Trophoblast cell (in vitro differentiated cells and primary cell): Measurements from ENCODE around the gene ATP2C2.

Experiments
- DNase-seq, 2 donors: peaks; one replicate each; pipeline ENCODE4 v3.0.0-alpha.2; 2016
- H2AFZ ChIP-seq: 2 replicates; pipeline ENCODE4 v1.6.1; 2013; ENCODE audit warnings: low read length, moderate library complexity, mild to moderate bottlenecking; ENCODE audit not compliant: insufficient read depth, poor library complexity
- H2AK5ac ChIP-seq: 2 replicates; pipeline ENCODE4 v1.6.1; 2013; ENCODE audit warnings: mild to moderate bottlenecking, low read length
- H2BK120ac ChIP-seq: 2 replicates; pipeline ENCODE4 v1.6.1; 2013; ENCODE audit warnings: low read length, mild to moderate bottlenecking, moderate library complexity; ENCODE audit not compliant: insufficient read depth, poor library complexity
- H2BK12ac ChIP-seq: 2 replicates; pipeline ENCODE4 v1.6.1; 2013; ENCODE audit warnings: mild to moderate bottlenecking, low read length, moderate library complexity
- H2BK5ac ChIP-seq: 2 replicates; pipeline ENCODE4 v1.6.1; 2013; ENCODE audit warnings: low read length, low read depth, moderate library complexity, mild to moderate bottlenecking; ENCODE audit not compliant: poor library complexity
- H3K14ac ChIP-seq: 2 replicates; pipeline ENCODE4 v1.6.1; 2013; ENCODE audit warnings: mild to moderate bottlenecking, low read length
- H3K18ac ChIP-seq: 2 replicates; pipeline ENCODE4 v1.6.1; 2013; ENCODE audit warnings: mild to moderate bottlenecking, low read length
- H3K23ac ChIP-seq: 2 replicates; pipeline ENCODE4 v1.6.1; 2013; ENCODE audit warnings: low read length
- H3K27ac ChIP-seq: 2 replicates; pipeline ENCODE4 v1.5.1; 2013; ENCODE audit warnings: low read depth, mild to moderate bottlenecking, inconsistent platforms, low read length, moderate library complexity
- H3K27me3 ChIP-seq: 2 replicates; pipeline ENCODE4 v1.6.1; 2013; ENCODE audit warnings: inconsistent platforms, mild to moderate bottlenecking, low read length, moderate library complexity; ENCODE audit not compliant: insufficient read depth
- H3K36me3 ChIP-seq, 2 experiments: 1 replicate in 1 of 2; 2 replicates in 1 of 2; pipeline ENCODE4 v1.6.1; 2013; ENCODE audit warnings: low read length in 2 of 2, mild to moderate bottlenecking in 2 of 2, moderate library complexity in 1 of 2; ENCODE audit not compliant: insufficient read depth in 2 of 2, control insufficient read depth in 1 of 2
- H3K4ac ChIP-seq: 2 replicates; pipeline ENCODE4 v1.6.1; 2013; ENCODE audit warnings: low read depth, mild to moderate bottlenecking, low read length, moderate library complexity
- H3K4me1 ChIP-seq, 2 experiments: 1 replicate in 1 of 2; 2 replicates in 1 of 2; pipeline ENCODE4 v1.6.1; 2013; ENCODE audit warnings: low read length in 2 of 2, mild to moderate bottlenecking in 2 of 2, moderate library complexity in 1 of 2; ENCODE audit not compliant: insufficient read depth in 2 of 2, control insufficient read depth in 1 of 2
- H3K4me2 ChIP-seq: 2 replicates; pipeline ENCODE4 v1.6.1; 2013; ENCODE audit warnings: inconsistent platforms, mild to moderate bottlenecking, low read length, moderate library complexity
- H3K4me3 ChIP-seq: 2 replicates; pipeline ENCODE4 v1.5.1; 2013; ENCODE audit warnings: mild to moderate bottlenecking, low read depth, low read length, inconsistent platforms
- H3K79me1 ChIP-seq: one replicate; pipeline ENCODE4 v1.6.1; 2013; ENCODE audit warnings: low read length
- H3K79me2 ChIP-seq: 2 replicates; pipeline ENCODE4 v1.6.1; 2013; ENCODE audit warnings: low read length, mild to moderate bottlenecking; ENCODE audit not compliant: control insufficient read depth, insufficient read depth, poor library complexity
- H3K9ac ChIP-seq: 2 replicates; pipeline ENCODE4 v1.6.1; 2013; ENCODE audit warnings: mild to moderate bottlenecking, low read length
- H3K9me3 ChIP-seq: 2 replicates; pipeline ENCODE4 v1.6.1; 2013; ENCODE audit warnings: low read depth, mild to moderate bottlenecking, control low read depth, inconsistent platforms, low read length; ENCODE audit not compliant: insufficient read depth
- H4K12ac ChIP-seq: 2 replicates; pipeline ENCODE4 v1.6.1; 2013; ENCODE audit warnings: low read depth, mild to moderate bottlenecking, low read length, moderate library complexity
- H4K8ac ChIP-seq: 2 replicates; pipeline ENCODE4 v1.6.1; 2013; ENCODE audit warnings: low read depth, mild to moderate bottlenecking, low read length, moderate library complexity
- H4K91ac ChIP-seq: one replicate; pipeline ENCODE4 v1.6.1; 2013; ENCODE audit warnings: low read depth, mild to moderate bottlenecking, low read length, moderate library complexity
- WGBS: extraction: QIAGEN DNeasy Blood & Tissue Kit; methylation state at CpG from one replicate; pipeline ENCODE4 v1.1.7; 2013; ENCODE audit warnings: missing lambda C conversion rate; ENCODE audit not compliant: insufficient read length, insufficient coverage; ENCODE audit errors: extremely low coverage; 5-methylcytosine and 5-hydroxymethylcytosine counted together

The ATP2C2 gene

GRCh38 chr16:84407588-84408313 lies 39.4 kb downstream of the ATP2C2 start:
- Histone ChIP-seq H2AK5ac (no peak overlapping the region), H3K4me1 (peaks cover 3% of the 10 kb centered on the region in 2 experiments)
- no CpG with 5 or more reads among the region's 9 CpGs for WGBS

GRCh38 chr16:84408314-84408690 lies 40.0 kb downstream of the ATP2C2 start:
- no peak overlapping the region for H4K8ac ChIP-seq
- H3K4me3 ChIP-seq: no peak overlapping the region
- H3K79me1 ChIP-seq: no peaks in the 10 kb centered on the region
- H2BK5ac ChIP-seq: no peak overlapping the region
- no peaks in the 10 kb centered on the region for H3K36me3 ChIP-seq
- H3K27ac ChIP-seq: no peak overlapping the region
- H3K4ac ChIP-seq: no peak overlapping the region
- no peak overlapping the region for H3K18ac ChIP-seq
- no peak for DNase-seq
- no peak overlapping the region for H2AFZ ChIP-seq
- H3K4me2 ChIP-seq: no peak overlapping the region
- no peaks in the 10 kb centered on the region for H3K27me3 ChIP-seq
- H2AK5ac ChIP-seq: no peak overlapping the region
- no peak overlapping the region for H4K12ac ChIP-seq
- H3K4me1 ChIP-seq: peaks cover 3% of the 10 kb centered on the region in 2 experiments
- H3K9me3 ChIP-seq: peaks cover 3% of the 10 kb centered on the region
- no peaks in the 10 kb centered on the region for H3K79me2 ChIP-seq
- no CpG with 5 or more reads among the region's 10 CpGs for WGBS
- H2BK120ac ChIP-seq: no peak overlapping the region
- H2BK12ac ChIP-seq: no peak overlapping the region
- H4K91ac ChIP-seq: no peak overlapping the region
- no peak overlapping the region for H3K14ac ChIP-seq
- no peak overlapping the region for H3K9ac ChIP-seq
- H3K23ac ChIP-seq: no peak overlapping the region

More at GRCh38 chr16:84407588-84408313, 39.4 kb downstream of the ATP2C2 start:
- Histone ChIP-seq H4K12ac (no peak overlapping the region), H4K91ac (no peak overlapping the region), H3K23ac (no peak overlapping the region), H3K4me2 (no peak overlapping the region), H2BK120ac (no peak overlapping the region), H2BK12ac (no peak overlapping the region), H2BK5ac (no peak overlapping the region), H3K4me3 (no peak overlapping the region), H3K9me3 (peaks cover 3% of the 10 kb centered on the region), H3K36me3 (no peaks in the 10 kb centered on the region), H3K18ac (no peak overlapping the region), H3K4ac (no peak overlapping the region), H3K27ac (no peak overlapping the region), H3K79me1 (no peaks in the 10 kb centered on the region), H3K14ac (no peak overlapping the region), H3K79me2 (no peaks in the 10 kb centered on the region), H4K8ac (no peak overlapping the region), H3K9ac (no peak overlapping the region), H3K27me3 (no peaks in the 10 kb centered on the region), H2AFZ (no peak overlapping the region)
- DNase-seq: no peak

- Histone ChIP-seq H3K4me2 (no peak overlapping the region), H3K14ac (no peak overlapping the region), H3K9me3 (peaks cover 3% of the 10 kb centered on the region), H2AK5ac (no peak overlapping the region), H3K27me3 (no peaks in the 10 kb centered on the region), H2BK12ac (no peak overlapping the region), H2BK5ac (no peak overlapping the region), H4K8ac (no peak overlapping the region), H3K4ac (no peak overlapping the region), H4K12ac (no peak overlapping the region), H2AFZ (no peak overlapping the region), H4K91ac (no peak overlapping the region), H3K36me3 (no peaks in the 10 kb centered on the region), H3K18ac (no peak overlapping the region), H3K27ac (no peak overlapping the region), H3K4me1 (peaks cover 3% of the 10 kb centered on the region in 2 experiments), H3K4me3 (no peak overlapping the region), H3K23ac (no peak overlapping the region), H2BK120ac (no peak overlapping the region), H3K79me1 (no peaks in the 10 kb centered on the region), H3K9ac (no peak overlapping the region), H3K79me2 (no peaks in the 10 kb centered on the region)
- DNase-seq: no peak
- no CpG with 5 or more reads among the region's 2 CpGs for WGBS
These were observed 40.5 kb downstream of the ATP2C2 start for GRCh38 chr16:84408856-84409255.

- no peak for DNase-seq
- Histone ChIP-seq H3K27ac (no peak overlapping the region), H2AK5ac (no peak overlapping the region), H3K36me3 (no peaks in the 10 kb centered on the region), H3K23ac (no peak overlapping the region), H3K79me2 (no peaks in the 10 kb centered on the region), H3K9me3 (peaks cover 3% of the 10 kb centered on the region), H3K4me2 (no peak overlapping the region), H3K79me1 (no peaks in the 10 kb centered on the region), H2BK12ac (no peak overlapping the region), H3K4me1 (peaks cover 3% of the 10 kb centered on the region in 2 experiments), H3K14ac (no peak overlapping the region), H4K12ac (no peak overlapping the region), H3K18ac (no peak overlapping the region), H3K4ac (no peak overlapping the region), H2BK120ac (no peak overlapping the region), H3K9ac (no peak overlapping the region), H2AFZ (no peak overlapping the region), H3K4me3 (no peak overlapping the region), H4K91ac (no peak overlapping the region), H3K27me3 (no peaks in the 10 kb centered on the region), H2BK5ac (no peak overlapping the region), H4K8ac (no peak overlapping the region)
- WGBS: no CpG with 5 or more reads among the region's 11 CpGs
These were observed 42.2 kb downstream of the ATP2C2 start for GRCh38 chr16:84410361-84411138.
